HL-60 (cell line): Measurements from ENCODE around the gene LRRC8A.

Experiments
- CTCF ChIP-seq: IDR thresholded peaks from one replicate; pipeline ENCODE4 v1.5.1; 2011; ENCODE audit warnings: low read length, control low read depth, inconsistent platforms; ENCODE audit not compliant: insufficient read depth
- GABPA ChIP-seq: IDR thresholded peaks from 2 replicates; pipeline ENCODE4 v1.6.1; 2012; ENCODE audit warnings: low read depth
- POLR2AphosphoS5 ChIP-seq: IDR thresholded peaks from 2 replicates; pipeline ENCODE4 v1.6.1; 2012; ENCODE audit warnings: low read depth
- SPI1 ChIP-seq: IDR thresholded peaks from 2 replicates; pipeline ENCODE4 v1.6.1; 2012; ENCODE audit warnings: low read depth, mild to moderate bottlenecking, borderline replicate concordance
- TF ChIP-seq, protein P1 (sequence below): IDR thresholded peaks from 2 replicates; pipeline ENCODE4 v1.6.1; 2012; ENCODE audit warnings: low read depth; ENCODE audit not compliant: insufficient replicate concordance

GRCh38 chr9:128911529-128912035 is 29.6 kb downstream of the LRRC8A start:
- TF ChIP-seq CTCF (no peak), SPI1 (no peak), POLR2AphosphoS5 (no peak), GABPA (no peak)
- TF ChIP-seq, protein P1, sequence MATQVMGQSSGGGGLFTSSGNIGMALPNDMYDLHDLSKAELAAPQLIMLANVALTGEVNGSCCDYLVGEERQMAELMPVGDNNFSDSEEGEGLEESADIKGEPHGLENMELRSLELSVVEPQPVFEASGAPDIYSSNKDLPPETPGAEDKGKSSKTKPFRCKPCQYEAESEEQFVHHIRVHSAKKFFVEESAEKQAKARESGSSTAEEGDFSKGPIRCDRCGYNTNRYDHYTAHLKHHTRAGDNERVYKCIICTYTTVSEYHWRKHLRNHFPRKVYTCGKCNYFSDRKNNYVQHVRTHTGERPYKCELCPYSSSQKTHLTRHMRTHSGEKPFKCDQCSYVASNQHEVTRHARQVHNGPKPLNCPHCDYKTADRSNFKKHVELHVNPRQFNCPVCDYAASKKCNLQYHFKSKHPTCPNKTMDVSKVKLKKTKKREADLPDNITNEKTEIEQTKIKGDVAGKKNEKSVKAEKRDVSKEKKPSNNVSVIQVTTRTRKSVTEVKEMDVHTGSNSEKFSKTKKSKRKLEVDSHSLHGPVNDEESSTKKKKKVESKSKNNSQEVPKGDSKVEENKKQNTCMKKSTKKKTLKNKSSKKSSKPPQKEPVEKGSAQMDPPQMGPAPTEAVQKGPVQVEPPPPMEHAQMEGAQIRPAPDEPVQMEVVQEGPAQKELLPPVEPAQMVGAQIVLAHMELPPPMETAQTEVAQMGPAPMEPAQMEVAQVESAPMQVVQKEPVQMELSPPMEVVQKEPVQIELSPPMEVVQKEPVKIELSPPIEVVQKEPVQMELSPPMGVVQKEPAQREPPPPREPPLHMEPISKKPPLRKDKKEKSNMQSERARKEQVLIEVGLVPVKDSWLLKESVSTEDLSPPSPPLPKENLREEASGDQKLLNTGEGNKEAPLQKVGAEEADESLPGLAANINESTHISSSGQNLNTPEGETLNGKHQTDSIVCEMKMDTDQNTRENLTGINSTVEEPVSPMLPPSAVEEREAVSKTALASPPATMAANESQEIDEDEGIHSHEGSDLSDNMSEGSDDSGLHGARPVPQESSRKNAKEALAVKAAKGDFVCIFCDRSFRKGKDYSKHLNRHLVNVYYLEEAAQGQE: no peak
